Hematopoietic multipotent progenitor cell (in vitro differentiated cells): ENCODE results near the gene NEK8. TPM values are rescaled to one million over a fixed set of nuclear protein-coding genes. Genes with fewer than 3 reads are reported as not detected.
"Not testable (repeated sequence)": the region's sequence is repeated elsewhere in the genome, so short reads cannot be mapped to it uniquely, and the experiment has no call there.

Experiments used
- DNase-seq, 3 donors: peaks; one replicate each; pipeline ENCODE4 v3.0.0-alpha.2; 2011 to 2015; ENCODE audit warnings: low read depth in 2 of 3, low spot score in 2 of 3
- small RNA-seq: library from RNA; depleted of rRNA; stranded (forward); fragments of <200 nt; gene quantifications from one replicate; pipeline ENCODE3, GENCODE V24; 2012
- total RNA-seq: library from RNA; depleted of rRNA; stranded (reverse); fragments of >200 nt; gene quantifications from one replicate; pipeline ENCODE4 v1.2.3, GENCODE V29; 2012

The NEK8 gene
- total RNA-seq, 1 donor: 12.4 TPM

- no peak for DNase-seq
These were observed 30.8 kb downstream of the NEK8 start for GRCh38 chr17:28759256-28759865.

DNA sequence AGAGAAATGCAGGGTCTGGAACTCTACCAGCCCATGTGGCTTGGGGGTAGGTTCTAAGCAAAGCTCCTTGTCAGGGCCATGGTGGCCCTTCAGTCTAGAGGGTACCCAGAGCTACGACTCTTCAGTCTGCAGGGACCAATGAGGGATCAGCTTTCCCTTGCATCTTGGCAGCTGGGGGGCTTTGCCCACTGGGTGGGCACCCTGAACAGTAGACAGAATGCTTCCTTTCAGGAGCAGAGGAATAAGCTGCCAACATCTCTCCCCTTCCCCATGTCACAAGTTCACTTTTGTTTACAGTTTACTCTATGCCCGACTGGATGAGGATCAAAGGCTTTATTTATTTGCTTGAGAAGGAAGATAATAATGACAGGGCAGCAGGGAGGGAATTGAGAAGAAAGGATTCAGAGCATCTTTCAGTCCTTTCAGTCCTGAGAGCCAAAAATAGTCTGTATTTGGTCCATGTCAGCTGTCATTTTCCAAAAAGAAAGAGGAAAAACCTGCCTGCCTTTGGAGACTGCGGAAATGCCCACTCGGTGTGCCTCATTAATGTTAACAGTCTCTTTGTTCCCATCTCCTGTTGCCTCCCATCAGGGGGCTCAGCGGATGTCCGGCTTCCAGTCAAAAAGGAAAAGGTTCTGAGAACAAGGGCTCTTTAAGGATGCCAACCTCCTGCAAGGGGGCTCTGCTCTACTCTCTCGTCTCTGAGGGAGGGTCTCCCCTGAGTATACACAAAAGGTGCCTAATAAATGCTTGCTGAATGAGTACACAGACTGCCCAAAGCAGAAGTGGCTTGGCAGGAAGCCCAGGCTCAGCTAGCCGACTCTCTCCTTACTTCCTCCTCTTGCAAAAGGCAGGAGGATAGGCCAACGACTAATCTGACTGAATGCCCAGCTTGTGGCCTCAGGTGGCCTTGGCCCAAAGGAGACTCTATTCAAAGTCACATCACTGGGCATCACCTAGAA, 32.3 kb downstream of the NEK8 start:
- peak in 1 of 3 donors; percentile 52 for DNase-seq

GRCh38 chr17:28763137-28763799, 34.7 kb downstream of the NEK8 start:
- no peak for DNase-seq

DNA sequence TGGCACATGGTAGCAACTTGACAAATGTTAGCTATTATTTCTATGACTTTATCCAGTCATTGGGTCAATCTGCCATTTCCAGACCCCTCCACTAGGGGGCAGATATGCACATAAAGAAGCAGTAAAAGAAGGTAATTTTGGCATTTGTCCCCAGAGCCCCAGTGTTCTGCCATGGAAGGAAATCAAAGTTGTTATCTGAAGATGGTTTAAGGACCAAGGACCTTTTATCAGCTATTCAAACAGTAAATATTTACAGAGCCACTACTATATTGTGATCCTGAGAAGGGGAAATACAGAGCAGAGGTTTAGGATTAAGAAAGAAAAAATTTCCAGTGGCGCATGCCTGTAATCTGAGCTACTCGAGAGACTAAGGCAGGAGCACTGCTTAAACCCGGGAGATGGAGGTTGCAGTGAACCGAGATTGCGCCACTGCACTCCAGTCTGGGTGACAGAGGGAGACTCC, 35.2 kb downstream of the NEK8 start:
- peak; percentile 56 to 85 (median 64) for DNase-seq

DNA sequence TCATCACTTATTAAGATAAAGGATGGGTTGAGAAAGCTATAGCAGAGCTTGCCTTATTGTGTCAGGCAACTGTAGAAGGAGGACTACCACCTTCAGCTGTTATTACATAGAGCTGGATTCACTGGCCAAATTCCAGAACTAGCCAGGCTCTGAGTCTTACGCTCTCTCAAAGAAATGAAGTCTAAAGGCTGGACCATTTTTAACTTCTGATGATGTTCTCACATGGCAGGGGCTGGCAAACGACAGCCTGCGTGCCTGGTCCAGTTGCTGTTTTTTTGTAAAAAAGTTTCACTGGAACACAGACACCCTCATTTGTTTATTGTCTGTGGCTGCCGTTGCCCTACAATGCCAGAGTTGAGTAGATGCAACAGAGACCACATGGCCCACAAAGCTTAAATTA, 36.5 kb downstream of the NEK8 start:
- DNase-seq: no peak

GRCh38 chr17:28773736-28774135, 45.1 kb downstream of the NEK8 start:
- no peak for DNase-seq

GRCh38 chr17:28774206-28774605, 45.6 kb downstream of the NEK8 start:
- DNase-seq: no peak

DNA sequence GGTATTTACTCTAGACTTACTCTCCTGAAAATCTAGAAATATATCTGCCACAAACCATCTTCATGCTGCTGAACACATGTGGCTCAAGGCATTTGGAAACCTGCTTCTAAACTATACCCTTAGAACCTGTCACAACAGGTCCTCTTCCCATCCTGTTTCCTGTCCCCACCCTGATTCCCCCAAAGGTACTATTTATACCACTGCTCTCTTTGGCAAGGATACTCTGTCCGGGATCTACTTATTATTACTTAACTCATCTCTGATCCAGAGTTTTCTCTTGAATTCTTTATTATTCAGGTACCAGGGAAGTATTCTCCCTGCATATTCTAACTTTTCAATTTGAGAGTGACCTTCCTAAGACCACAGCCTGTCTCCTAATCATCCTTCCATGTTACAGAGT, 48.6 kb downstream of the NEK8 start:
- no peak for DNase-seq

- DNase-seq: not testable (repeated sequence)
These were observed 51.0 kb downstream of the NEK8 start for GRCh38 chr17:28779601-28780000.

- DNase-seq: no peak
These were observed 54.6 kb downstream of the NEK8 start for GRCh38 chr17:28783161-28783560.

DNA sequence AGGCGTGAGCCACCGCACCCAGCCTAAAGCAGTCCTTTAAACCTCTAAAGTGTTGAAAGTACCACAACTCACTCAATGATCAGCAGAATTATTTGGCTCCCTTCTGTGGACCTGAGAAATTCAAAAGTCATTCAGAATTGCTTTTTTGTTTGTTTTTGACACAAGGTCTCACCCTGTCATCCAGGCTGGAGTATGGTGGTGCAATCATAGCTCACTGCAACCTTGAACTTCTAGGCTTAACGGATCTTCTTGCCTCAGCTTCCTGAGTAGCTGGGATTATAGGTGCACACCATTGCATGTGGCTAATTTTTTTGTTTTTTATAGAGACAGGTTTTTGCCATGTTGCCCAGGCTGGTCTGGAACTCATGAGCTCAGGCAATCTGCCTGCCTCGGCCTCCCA, 59.5 kb downstream of the NEK8 start:
- DNase-seq: no peak

Small RNA genes lying within 50 kb of the gene (small RNA-seq; reads per million reads assigned to genes)
- gene SNORD42A (not detected), gene SNORD42B (9.7 reads per million, percentile 92 among the genes with 10 or more reads in this experiment), gene SNORD4A (not detected), gene SNORD4B (not detected)

Other genes starting within 250 kb of the NEK8 start
- not detected for gene FOXN1, start 222.4 kb upstream of the NEK8 start, total RNA-seq
- gene UNC119, start 176.2 kb upstream of the NEK8 start, total RNA-seq: 12.1 TPM
- 71.6 TPM for gene PIGS, start 157.3 kb upstream of the NEK8 start, total RNA-seq
- 55.5 TPM for gene ALDOC, start 151.9 kb upstream of the NEK8 start, total RNA-seq
- 6.2 TPM for gene SPAG5, start 129.8 kb upstream of the NEK8 start, total RNA-seq
- 8.1 TPM for gene RSKR, start 114.6 kb upstream of the NEK8 start, total RNA-seq
- 142 TPM for gene BLTP2, start 83.6 kb upstream of the NEK8 start, total RNA-seq
- gene SDF2, start 66.9 kb upstream of the NEK8 start, total RNA-seq: 56.3 TPM
- 61.9 TPM for gene SUPT6H, start 66.6 kb upstream of the NEK8 start, total RNA-seq
- 3.5 TPM for gene PROCA1, start 16.9 kb upstream of the NEK8 start, total RNA-seq
- gene RAB34, start 10.9 kb upstream of the NEK8 start, total RNA-seq: 160 TPM
- gene RPL23A, start 8.8 kb upstream of the NEK8 start, total RNA-seq: 745 TPM
- gene TLCD1, start 2.6 kb upstream of the NEK8 start, total RNA-seq: 1.1 TPM
- gene TRAF4, start 15.2 kb downstream of the NEK8 start, total RNA-seq: 42.3 TPM
- gene FAM222B, start 114.0 kb downstream of the NEK8 start, total RNA-seq: 19.1 TPM
- gene ERAL1, start 126.2 kb downstream of the NEK8 start, total RNA-seq: 47.4 TPM
- 61.7 TPM for gene FLOT2, start 168.9 kb downstream of the NEK8 start, total RNA-seq
- gene DHRS13, start 174.3 kb downstream of the NEK8 start, total RNA-seq: 30.7 TPM
- 87.8 TPM for gene PHF12, start 222.7 kb downstream of the NEK8 start, total RNA-seq